Left ventricle myocardium superior (tissue), 1 donor: ENCODE results near the gene AGAP3. TPM values are rescaled to one million over a fixed set of nuclear protein-coding genes. Genes with fewer than 3 reads are reported as not detected.

Experiments used
- ATAC-seq: fragments of 200-7000 bp; cut with Tn5 transposase; one replicate; pipeline ENCODE4 v1.9.1; 2020; ENCODE audit warnings: mild to moderate bottlenecking, moderate library complexity
- DNase-seq: peaks from one replicate; pipeline ENCODE4 v3.0.0-alpha.2; 2020
- intact Hi-C: fragments of 100-400 bp; cut with micrococcal nuclease; formaldehyde crosslinking; loops from one replicate; pipeline ENCODE4 v1.11.0; 2022
- total RNA-seq: library from RNA; stranded (reverse); fragmentation: NEBNext Ultra II Directional; extraction: Animal tissue kit (Norgen Biotek cat#: 25700); gene quantifications from one replicate; pipeline ENCODE4 v1.2.1, GENCODE V29; 2021
- donor health status: DM: no; HTN: yes; CAD: no; lungs with severe emphysema.

AGAP3 gene
- total RNA-seq, 1 donor from 2014 or later: 69.7 TPM

DNA sequence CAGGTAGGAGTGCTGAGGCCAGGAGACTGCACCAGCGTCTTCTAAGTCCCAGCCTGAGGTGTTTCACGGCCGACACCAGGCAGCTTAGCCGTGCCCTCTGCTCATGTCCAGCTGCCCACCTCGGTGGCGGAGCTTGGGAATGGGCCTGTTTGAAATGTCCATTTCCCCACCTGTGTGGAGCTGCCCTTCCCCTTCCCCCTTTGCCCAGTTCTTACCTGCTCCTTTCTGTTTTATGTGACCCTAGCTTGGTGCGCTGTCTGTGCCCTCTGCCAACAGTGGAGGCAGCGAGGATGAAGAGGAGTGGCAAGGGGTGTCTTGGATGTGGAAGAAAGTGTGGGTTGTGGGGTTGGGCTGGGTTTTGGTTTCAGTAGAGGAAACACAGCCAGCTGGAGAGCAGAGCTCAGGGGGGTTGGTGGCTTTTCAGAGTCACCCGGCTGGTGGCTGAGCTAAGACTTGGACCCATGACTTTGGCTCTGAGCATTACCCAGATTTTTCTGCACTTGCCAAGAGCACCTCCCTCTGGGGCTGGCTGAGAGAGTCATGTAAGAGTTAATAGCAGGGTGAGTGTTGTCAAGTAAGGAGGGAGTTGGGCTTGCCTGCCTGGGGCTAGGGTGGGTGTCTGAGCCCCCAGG lies 43.8 kb downstream of the AGAP3 start:
- DNase-seq (no peak), ATAC-seq (no peak)
- intact Hi-C loops: loop anchor here (5.0 kb wide), 1 partner anchor 42 kb away; no protein-coding TSS in a partner anchor

DNA sequence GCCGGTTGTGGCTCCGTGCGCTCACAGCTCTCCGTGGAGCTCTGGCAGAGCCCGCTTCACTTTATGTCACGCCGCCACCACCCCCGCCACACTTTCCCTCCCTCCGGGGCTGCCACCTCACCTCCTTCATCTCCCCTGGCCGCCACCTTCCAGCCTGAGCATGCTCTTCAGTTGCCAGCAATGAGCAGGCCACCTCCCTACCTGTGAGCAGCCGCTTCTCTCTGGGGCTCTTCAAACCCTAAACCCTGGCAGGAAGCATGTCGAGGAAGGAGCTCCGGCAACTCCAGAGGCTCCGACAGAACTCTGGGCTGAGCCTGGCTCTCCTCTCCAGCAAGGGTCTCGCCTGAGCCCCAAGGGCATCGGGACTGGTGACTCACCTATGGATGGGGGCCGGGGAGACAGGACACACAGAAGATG lies 44.5 kb downstream of the AGAP3 start:
- ATAC-seq (no peak), DNase-seq (peak; percentile 25)
- intact Hi-C loops: no loop called here

DNA sequence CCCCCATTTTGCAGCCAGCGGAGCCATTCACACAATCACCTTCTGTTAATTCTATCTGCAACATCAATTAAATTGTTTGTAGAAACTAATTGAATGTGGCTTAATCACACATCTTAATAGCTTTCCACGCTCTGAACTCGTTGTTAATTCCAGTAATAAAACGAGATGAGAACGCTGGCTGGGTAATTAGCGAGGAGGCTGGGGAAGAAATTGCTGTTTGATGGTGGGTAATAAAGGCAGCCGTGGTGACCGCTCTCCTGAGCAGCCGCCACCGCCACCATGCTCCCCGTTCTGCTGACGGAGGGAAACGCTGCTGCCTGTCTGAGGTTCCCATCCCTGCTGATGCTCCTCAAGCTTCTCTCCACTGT lies 44.9 kb downstream of the AGAP3 start:
- DNase-seq (no peak), ATAC-seq (no peak)
- intact Hi-C loops: no loop called here

DNA sequence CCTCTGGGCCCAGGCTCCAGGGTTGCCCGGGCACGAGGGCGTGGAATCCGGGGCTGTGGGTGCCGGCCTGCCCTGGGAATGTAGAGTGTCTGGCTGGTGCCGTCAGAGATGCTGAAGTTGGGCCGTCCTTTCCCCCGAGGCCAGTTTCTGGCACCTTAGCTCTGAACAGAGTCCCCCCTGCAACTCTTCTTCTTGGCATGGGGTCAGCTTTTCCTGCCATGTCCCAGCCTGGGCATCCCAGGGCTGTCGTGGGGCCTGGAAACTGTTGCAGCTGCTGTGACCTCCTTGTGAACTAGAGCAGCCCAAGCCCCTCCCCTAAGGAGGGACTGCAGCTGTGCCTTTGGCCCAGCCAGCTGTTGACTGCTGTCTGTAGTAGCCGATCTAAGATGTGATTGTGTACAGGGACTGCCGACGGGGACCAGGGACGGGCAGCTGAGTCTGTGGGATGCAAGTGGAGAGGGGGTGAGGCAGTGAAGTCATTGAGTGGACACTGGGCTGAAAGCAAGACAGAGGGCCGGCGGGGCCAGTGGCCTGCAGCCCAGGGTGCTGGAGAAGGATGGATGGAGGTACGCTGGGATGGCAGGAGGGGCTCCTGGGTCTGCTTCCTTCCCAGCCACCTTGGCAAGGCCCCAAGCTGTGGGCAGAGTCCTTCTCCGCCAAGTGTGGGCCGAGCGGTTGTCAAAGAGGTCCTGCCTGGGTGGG lies 45.5 kb downstream of the AGAP3 start:
- intact Hi-C loops: no loop called here
- DNase-seq (peak; percentile 41), ATAC-seq (peak; percentile 40)

DNA sequence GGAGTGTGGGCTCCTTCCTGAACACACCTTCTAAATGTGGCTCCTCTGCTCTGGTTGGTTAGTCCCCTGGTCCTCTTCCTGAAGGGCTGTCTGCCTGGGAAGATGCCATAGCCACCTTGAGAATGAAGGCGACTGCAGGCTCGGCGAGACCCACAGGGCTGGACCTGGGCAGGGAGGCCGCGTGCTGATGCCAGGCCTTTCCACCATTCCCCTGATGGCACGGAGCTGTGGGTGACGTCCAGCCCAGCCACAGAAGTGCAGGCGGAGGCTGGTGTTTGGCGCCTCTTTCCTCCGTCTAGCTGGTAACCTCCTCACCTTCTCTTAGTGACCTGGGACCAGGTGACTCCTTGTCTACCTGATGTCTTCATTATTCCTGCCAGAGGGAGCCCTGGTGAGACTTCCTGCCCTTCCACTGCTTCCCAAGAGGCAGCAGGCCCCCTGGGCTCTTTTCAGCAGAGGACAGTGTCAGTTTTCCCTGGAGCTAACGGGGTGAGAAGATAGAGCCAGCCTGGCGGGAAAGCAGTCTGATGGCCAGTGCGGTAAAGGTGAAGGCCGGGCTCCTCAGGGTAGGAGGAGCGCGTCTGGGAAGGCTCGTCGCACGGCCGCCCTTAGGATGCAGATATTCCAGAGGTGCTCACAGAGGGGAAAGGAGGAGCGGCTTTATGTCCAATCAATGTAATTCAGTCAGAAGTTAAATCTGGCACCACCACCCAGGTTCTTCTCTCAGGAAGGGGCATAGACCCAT lies 46.4 kb downstream of the AGAP3 start:
- ATAC-seq (no peak), DNase-seq (peak; percentile 18)
- intact Hi-C loops: no loop called here

DNA sequence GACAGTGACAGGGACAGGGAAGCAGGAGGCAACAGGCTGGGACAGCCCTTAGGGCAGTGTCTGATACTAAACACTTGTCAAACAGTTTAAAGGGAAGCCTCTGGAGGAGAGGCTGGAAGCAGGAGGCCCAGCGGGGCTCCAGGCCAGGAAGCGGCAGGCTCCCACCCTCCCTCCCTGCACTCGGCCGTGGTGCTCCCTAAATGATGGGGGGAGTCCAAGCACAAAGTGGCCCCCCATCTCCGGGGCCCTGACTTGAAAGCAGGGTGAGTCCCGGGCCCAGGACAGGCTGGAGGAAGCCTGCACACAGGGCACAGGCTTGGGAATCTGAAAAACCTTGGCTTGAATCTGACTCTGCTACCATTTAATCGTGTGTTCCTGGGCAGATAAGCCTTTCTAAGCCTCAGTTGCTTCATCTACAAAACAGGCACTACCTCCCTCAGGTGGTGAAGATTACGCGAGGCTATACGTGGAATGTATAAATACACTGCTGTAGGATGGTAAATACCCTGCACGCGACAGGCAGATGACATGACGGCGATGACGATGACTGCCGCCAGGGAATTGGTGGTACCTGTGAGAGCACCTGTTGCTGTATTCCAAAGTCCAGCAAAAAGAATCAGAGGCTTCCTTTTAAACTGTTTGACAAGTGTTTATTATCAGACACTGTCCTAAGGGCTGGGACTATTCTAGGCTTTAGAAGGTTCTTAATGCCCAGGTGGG lies 47.2 kb downstream of the AGAP3 start:
- intact Hi-C loops: no loop called here
- ATAC-seq (no peak), DNase-seq (peak; percentile 18)

DNA sequence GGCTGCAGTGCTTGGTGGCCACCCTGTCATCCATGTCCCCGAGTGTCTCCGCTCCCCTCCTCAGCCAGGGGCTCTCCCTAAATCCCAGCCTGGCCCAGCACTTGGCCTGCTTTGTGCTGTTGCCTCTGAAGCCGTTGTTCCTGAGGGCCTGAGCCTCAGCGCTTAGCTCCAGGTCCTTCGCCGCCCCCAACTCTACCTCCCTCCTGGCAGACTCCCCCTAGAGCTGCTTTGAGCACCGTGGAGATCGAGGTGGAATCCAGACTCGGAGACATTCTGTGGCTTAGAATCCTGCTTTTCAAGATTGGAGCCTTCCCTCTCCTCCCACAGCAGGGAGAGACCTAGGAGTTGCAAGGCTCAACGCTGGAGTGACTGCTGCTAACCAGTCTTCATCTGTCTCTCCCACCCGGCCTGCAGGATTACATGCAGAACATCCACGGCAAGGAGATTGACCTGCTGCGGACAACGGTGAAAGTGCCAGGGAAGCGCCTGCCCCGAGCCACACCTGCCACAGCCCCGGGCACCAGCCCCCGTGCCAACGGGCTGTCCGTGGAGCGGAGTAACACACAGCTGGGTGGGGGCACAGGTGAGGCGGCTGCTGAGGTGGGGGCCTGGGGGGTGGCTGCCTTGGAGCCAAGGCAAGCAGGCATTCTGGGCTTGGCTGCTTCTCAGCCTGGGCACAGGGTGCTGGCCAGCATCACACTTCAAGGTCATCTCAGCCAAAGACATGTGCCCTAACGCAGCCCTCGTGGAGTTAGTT lies 47.9 kb downstream of the AGAP3 start:
- ATAC-seq: peak; percentile 52
- intact Hi-C loops: no loop called here

DNA sequence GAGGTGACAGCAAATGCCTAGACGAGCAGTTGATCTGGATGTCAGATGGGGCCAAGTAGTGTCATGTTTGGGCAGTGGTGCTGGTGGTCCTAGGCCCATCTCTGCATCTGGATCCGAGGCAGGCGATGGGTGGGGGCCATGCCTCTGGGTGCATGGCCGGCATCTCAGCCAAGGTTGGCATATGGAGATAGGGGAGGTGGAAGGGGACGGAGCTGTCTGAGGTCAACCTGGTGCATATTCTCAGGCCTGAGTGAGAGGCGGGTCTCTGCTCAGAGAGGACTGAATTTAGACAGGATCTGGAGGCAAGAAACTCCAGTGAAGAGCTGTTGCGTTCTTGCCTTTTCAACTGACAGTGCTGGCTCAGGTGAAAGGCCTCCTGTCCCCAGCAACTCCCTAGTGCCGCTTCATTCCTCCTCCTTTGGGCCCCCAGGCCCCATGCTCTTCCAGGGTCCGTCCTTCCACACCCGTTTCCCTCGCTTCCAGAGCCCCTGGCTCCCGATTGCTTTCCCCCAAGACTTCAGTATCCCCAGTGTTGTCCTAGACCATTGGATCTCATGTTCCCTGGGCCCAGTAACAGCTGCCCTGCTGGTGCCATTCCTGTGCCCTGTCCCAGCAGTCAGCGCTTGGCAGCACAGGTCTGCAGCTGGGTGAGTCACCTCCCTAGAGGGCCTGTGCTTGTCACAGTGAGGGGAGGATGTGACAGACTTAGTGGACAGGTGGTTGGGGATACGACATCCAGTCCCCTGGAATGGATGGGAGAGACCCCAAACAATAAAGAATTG lies 48.7 kb downstream of the AGAP3 start:
- intact Hi-C loops: no loop called here
- no peak for ATAC-seq
- DNase-seq: no peak

More for the DNA sequence above, 47.9 kb downstream of the AGAP3 start:
- no peak for DNase-seq

DNA sequence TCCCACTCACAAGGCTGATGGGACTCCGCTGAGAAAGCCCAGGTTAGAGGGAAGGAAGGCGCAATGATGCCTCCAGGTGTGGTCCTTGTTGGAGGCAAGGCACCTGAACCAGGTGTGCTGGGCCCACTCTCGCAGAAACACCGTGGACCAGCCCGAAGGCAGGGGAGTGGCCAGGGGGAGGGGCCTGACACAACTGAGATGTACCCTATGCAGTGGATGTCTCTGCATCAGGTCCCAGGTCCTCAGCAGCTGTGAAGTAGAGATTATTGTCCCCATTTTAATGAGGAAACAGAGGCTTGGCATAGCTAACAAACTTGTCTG lies 49.2 kb downstream of the AGAP3 start:
- DNase-seq: no peak
- intact Hi-C loops: no loop called here

DNA sequence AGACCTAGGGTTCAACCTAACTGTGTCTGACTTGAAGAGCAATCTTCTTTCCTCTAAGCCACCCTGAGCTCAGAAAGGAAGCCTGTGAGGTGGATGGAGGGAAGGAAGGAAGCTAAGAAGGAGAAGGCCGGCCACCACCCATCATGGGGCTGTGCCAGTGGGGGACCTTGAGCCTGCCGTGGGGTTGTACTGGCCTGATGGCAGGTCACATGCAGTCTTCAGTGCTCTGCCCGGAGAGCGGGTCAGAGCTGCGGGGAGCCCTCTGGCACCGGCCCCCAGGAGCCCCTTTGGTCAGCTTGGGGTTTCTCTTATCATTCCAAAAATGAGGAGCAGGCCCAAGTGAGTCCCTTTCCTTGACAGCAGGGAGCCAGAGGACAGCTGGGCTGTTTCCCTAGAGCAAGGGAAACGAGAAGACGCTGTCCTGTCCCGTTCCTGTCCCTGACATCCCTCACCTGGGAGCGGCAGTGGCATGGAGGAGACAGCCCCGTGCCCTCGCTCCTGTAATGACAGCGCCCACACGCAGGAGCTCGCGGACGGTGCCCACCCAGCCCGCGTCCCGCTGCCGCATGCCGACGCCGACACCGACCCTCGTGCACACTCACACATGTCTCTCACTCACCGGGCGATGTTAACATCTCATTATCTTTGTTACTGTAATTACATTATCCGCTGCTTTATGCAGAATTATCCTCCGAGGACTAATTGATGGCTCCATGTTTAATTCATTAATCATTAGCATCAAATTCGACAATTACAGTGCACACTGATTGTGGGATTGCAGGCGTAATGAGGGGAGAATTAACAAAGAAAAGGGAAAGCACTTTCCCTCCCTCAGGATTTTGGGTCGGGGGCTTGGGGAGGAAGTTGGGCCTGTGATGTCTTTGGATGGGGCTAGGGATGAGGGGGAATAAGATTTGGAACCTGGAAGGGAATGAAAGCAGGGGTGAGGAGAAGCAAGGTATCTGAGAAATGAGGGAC lies 49.9 kb downstream of the AGAP3 start:
- ATAC-seq (no peak), DNase-seq (no peak)
- intact Hi-C loops: no loop called here

More for the DNA sequence above, 49.2 kb downstream of the AGAP3 start:
- ATAC-seq: no peak

DNA sequence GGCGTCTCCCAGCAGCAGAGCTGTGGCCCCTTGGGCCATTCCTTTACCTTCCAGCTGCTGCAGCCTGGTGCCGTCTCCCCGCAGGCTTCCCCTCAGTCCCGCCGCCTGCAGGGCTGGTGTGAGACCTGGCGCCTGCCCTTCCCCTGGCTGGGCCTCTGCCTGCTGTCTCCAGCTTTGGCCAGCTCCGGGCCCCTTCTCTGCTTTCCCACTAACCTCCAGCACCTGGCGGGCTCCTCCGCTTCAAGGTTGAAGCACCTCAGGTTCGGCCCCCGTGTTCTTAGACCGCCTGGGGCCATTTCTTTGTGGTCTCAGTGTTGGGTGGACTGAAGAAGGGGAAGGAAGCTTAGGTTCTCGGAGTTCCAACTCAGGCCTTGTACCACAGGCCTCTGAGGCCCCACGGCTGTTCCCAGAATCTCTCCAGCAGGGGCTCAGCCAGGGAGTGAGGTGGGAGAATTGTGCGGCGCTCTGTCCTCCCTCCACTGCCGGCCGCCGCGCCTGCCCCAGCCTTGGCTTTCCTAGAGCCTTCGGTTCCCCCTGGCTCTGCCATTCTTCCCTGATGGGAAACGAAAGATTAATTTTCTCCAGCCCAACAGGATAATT lies 50.9 kb downstream of the AGAP3 start:
- ATAC-seq (peak; percentile 48), DNase-seq (no peak)

DNA sequence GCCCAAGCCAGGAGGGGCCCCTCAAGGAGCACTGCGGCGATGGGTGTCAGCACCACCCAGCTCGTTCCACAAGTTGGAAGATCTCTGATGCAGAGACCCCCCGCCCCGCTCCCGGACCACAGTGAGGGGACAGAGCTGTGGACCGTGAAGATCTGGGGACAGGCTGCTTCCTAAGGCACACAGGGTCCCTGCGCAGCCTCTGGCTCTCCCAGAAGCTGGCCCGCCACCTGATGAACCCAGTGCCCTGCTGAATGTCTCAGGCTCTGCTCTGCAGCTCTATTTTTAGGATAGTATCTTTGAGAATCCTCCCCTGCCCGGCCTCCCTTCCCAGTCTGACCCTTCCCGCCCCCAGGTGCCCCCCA lies 51.5 kb downstream of the AGAP3 start:
- ATAC-seq: peak; percentile 67
- intact Hi-C loops: no loop called here
- no peak for DNase-seq

More for the DNA sequence above, 50.9 kb downstream of the AGAP3 start:
- intact Hi-C loops: no loop called here

DNA sequence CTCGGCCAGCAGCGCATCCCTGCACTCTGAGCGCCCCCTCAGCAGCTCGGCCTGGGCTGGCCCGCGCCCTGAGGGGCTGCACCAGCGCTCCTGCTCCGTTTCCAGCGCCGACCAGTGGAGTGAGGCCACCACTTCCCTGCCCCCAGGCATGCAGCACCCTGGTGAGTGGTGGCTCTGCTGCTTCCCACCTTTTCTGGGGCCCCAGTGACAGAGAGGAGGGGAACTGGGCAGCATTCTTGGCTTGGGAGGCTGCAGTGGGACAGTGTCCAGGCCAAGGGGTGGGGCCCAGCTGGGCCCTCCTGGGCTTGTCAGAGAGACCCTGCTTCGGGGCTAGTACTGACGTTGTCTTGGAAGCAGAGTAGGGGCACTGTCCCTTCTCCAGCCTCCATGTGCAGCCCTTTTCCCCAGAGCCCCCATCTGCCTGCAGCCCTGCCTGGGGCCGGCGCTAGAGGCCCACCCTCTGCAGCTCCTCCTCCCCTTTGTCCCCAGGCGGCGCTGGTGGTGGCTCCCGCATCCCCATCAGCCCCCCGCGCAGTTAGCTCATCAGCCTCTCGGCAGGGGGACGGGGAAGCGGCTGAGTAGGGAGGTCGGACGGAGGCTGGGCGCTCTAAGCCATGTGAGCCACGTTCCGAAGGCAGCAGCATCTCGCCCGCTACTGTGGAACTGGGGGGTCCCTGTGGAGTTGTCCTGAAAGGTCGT lies 52.0 kb downstream of the AGAP3 start:
- intact Hi-C loops: no loop called here
- DNase-seq (no peak), ATAC-seq (peak; percentile 4)

DNA sequence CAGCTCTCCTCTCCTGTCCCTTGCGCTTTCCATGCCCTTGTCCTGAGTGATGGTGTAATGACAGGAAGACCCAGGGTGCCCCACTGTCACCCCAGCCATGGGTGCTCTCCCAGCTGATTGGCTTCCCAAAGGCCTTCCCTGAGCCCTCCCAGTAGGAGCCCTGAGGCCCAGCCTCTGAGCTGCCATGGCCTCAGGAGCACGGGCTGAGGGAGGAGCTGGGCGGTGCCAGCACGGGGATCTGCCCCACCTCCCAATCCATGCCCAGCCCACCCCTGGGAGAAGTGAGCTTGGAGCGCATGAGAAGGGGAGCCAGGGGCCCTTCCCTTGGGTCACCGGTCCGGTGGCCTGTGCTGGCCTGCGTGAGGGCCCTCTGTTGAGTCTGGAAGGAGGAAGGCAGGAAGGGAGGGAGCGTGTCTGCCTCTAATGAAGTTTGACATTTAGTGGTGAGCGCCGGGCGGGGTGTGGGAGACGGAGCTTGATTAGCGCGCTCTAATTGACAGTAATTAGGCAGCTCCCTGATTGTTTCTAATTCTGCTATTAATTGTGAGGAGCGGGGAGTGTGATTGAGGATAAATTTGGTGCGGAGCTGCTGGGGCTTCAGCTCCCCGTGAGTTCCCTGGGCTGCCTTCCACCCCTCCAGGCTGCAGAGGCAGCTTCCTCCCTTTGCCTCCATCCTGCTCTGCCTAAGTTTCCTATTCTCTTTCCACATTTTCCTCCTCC lies 53.0 kb downstream of the AGAP3 start:
- ATAC-seq (peak; percentile 2), DNase-seq (no peak)
- intact Hi-C loops: no loop called here

DNA sequence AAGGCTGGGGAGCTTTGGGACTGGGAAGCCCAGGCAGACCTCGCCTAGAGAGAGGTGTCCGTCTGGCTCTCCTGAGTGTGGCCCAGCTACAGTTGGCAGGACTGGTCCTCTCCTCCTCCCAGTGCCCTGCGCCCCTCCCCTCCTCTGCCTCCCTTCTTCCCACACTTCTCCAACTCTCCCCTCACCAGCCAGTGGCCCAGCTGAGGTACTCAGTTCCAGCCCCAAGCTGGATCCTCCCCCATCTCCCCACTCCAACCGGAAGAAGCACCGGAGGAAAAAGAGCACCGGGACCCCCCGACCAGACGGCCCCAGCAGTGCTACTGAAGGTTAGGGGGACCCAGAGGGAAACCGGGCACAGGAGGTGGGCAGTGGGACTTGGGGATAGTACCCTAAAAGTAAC lies 53.5 kb downstream of the AGAP3 start:
- ATAC-seq (no peak), DNase-seq (no peak)
- intact Hi-C loops: no loop called here

DNA sequence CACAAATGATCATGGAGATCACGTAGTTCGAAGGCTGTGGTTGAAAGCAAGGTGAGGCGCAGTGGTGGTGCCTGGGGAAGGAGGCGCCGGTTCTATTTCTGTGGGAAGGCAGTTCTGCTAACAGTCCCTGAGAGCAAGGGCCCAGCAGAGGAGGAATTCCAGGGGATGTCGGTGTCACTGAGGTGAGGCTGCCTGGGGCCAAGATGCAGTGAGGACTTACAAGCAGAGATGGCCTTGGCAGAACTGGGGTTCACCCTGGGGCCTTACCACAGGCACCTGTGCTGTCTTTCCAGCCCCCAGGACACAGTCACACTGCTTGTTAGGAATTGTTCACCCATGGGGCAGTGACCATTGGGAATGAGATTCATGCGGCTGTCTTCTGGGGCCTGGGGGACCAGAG lies 54.6 kb downstream of the AGAP3 start:
- ATAC-seq (no peak), DNase-seq (no peak)
- intact Hi-C loops: no loop called here
